ENCODE results near the gene THOP1.

Gene THOP1

GRCh38 chr19:2854849-2855248 lies 69.5 kb downstream of the THOP1 start:
- no peak for DNase-seq (ENCODE audit: low read depth in 2 of 2)

GRCh38 chr19:2856457-2857050 lies 71.3 kb downstream of the THOP1 start:
- no peak for DNase-seq (ENCODE audit: low read depth in 2 of 2)

GRCh38 chr19:2858864-2859263 lies 73.6 kb downstream of the THOP1 start:
- DNase-seq (ENCODE audit: low read depth in 2 of 2), result no peak

- no peak for DNase-seq (ENCODE audit: low read depth in 2 of 2)
These were observed 78.5 kb downstream of the THOP1 start for GRCh38 chr19:2863816-2864215.

All from stimulated activated CD8-positive, alpha-beta memory T cell treated with anti-CD3 and anti-CD28 coated beads, Interleukin-2, amount 100 ng/mL, for 1 hour (primary cell).